Prostate gland (tissue), 2 donors: ENCODE results near the gene FAM78A. TPM values are rescaled to one million over a fixed set of nuclear protein-coding genes. Genes with fewer than 3 reads are reported as not detected.
"Not testable (repeated sequence)": the region's sequence is repeated elsewhere in the genome, so short reads cannot be mapped to it uniquely, and the experiment has no call there.

Experiments used
- DNase-seq: peaks from one replicate; pipeline ENCODE4 v3.0.0-alpha.2; 2019; ENCODE audit warnings: low spot score
- H3K27ac ChIP-seq, 2 donors: fragments of 200-600 bp; sonication (generic); 2 replicates each; pipeline ENCODE4 v1.5.1; 2017 to 2019
- H3K27me3 ChIP-seq: fragments of 200-600 bp; sonication (generic); replicated peaks from 2 replicates; pipeline ENCODE4 v1.5.1; 2019; ENCODE audit not compliant: insufficient read depth
- H3K36me3 ChIP-seq, 2 donors: fragments of 200-600 bp; sonication (generic); 1 replicate in 1 of 2; 2 replicates in 1 of 2; pipeline versions ENCODE4 v1.5.1 to v1.8.1; 2017 to 2019
- H3K4me1 ChIP-seq: fragments of 200-600 bp; sonication (generic); replicated peaks from 2 replicates; pipeline ENCODE4 v1.5.1; 2019
- H3K4me3 ChIP-seq, 2 donors: fragments of 200-600 bp; sonication (generic); 2 replicates each; pipeline ENCODE4 v1.5.1; 2017 to 2019
- H3K9me3 ChIP-seq: fragments of 200-600 bp; sonication (generic); 2 replicates; pipeline ENCODE4 v1.5.1; 2017
- POLR2A ChIP-seq: fragments of 450-650 bp; IDR thresholded peaks from one replicate; pipeline ENCODE4 v1.6.1; 2016; ENCODE audit warnings: antibody characterized with exemption, mild to moderate bottlenecking
- POLR2AphosphoS5 ChIP-seq: sonication (generic); formaldehyde crosslinking; IDR thresholded peaks from one replicate; pipeline ENCODE4 v1.6.1; 2017; ENCODE audit warnings: antibody characterized with exemption
- WGBS: methylation state at CpG from one replicate; pipeline ENCODE4 v1.1.5; 2018; 5-methylcytosine and 5-hydroxymethylcytosine counted together
- intact Hi-C: fragments of 100-400 bp; cut with DNase I; formaldehyde crosslinking; loops from one replicate; pipeline ENCODE4 v1.14.2; 2022
- total RNA-seq, 2 donors: library from RNA; depleted of rRNA; stranded (reverse); fragments of >200 nt; gene quantifications; one replicate each; pipeline ENCODE4 v1.1.0, GENCODE V29; 2016
- TF ChIP-seq, protein P1 (sequence below), 4 experiments: fragments of 200-600 bp in 2 of 4; fragments of 450-650 bp in 2 of 4; sonication (generic) in 2 of 4; IDR thresholded peaks; 1 replicate in 3 of 4; 2 replicates in 1 of 4; pipeline ENCODE4 v1.5.1; 2016 to 2019; ENCODE audit warnings: antibody characterized with exemption in 4 of 4, mild to moderate bottlenecking in 2 of 4, moderate library complexity in 2 of 4

The FAM78A gene
- total RNA-seq, 2 donors from 2014 or later: 0.73 to 16.4 TPM

GRCh38 chr9:131270171-131271015 is 5.9 kb downstream of the FAM78A start:
- H3K4me3 ChIP-seq: no peak overlapping the region
- TF ChIP-seq POLR2A (no peak), POLR2AphosphoS5 (no peak)
- TF ChIP-seq, protein P1, sequence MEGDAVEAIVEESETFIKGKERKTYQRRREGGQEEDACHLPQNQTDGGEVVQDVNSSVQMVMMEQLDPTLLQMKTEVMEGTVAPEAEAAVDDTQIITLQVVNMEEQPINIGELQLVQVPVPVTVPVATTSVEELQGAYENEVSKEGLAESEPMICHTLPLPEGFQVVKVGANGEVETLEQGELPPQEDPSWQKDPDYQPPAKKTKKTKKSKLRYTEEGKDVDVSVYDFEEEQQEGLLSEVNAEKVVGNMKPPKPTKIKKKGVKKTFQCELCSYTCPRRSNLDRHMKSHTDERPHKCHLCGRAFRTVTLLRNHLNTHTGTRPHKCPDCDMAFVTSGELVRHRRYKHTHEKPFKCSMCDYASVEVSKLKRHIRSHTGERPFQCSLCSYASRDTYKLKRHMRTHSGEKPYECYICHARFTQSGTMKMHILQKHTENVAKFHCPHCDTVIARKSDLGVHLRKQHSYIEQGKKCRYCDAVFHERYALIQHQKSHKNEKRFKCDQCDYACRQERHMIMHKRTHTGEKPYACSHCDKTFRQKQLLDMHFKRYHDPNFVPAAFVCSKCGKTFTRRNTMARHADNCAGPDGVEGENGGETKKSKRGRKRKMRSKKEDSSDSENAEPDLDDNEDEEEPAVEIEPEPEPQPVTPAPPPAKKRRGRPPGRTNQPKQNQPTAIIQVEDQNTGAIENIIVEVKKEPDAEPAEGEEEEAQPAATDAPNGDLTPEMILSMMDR (IDR thresholded peaks at IDR 0.05): no peak
- WGBS: 70% methylated on average over 18 of the region's 20 CpGs
- H3K27me3 ChIP-seq: no peaks in the 10 kb centered on the region
- intact Hi-C loops: no loop called here
- H3K4me1 ChIP-seq: no peaks in the 10 kb centered on the region
- no peaks in the 10 kb centered on the region for H3K36me3 ChIP-seq
- no peak for DNase-seq
- H3K27ac ChIP-seq: no peak overlapping the region
- H3K9me3 ChIP-seq: no peaks in the 10 kb centered on the region

DNA sequence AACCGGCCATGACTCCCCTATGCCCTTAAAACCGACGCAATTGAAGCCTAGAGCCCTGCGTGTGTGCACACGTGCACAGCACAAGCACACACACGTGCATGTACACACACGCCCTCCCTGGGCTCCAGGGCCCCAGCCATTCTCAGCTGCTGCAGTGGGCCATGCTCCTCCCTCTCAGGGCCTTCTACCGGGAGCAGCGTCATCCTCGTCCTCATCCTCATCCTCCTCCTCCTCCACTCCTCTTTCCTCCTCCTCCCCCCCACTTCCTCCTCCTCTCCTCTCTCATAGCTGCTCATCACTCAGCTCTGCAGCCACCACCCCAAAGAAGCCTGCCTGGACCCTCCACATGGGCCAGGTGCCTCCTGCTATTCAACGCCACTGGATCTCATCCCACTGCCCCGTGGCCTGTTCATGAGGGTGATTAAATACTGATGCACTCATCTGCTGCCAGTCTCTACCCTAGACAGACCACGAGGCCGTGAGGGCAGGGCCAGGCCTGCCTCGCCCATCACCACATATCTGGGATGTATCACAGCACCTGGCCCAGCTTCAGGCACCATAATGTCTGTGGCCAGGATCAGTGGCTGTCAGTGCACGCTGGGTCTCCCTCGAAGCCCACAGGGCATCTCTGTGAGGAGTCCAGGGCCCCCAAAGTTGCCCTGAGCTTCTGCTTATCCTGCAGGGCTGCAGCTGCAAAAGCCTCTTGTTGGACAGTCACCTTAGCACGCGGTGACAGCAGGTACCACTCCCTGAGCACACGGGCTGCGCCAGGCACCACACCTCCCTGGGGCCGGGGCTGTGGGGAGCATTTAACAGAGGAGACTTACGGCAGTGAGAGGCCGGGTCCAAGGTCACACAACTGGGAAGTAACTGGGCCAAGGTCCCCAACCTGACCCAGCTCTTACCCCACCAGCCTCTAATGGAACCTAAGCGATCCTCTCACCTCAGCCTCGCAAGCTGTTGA is 9.8 kb downstream of the FAM78A start:
- Histone ChIP-seq H3K27me3 (no peaks in the 10 kb centered on the region), H3K36me3 (no peaks in the 10 kb centered on the region), H3K9me3 (no peaks in the 10 kb centered on the region), H3K4me3 (no peak overlapping the region), H3K4me1 (no peaks in the 10 kb centered on the region), H3K27ac (no peak overlapping the region)
- 63% methylated on average over 26 of the region's 26 CpGs for WGBS
- no peak for DNase-seq
- TF ChIP-seq POLR2A: no peak
- TF ChIP-seq, protein P1 (IDR thresholded peaks at IDR 0.05): no peak
- no peak for TF ChIP-seq POLR2AphosphoS5
- intact Hi-C loops: no loop called here

DNA sequence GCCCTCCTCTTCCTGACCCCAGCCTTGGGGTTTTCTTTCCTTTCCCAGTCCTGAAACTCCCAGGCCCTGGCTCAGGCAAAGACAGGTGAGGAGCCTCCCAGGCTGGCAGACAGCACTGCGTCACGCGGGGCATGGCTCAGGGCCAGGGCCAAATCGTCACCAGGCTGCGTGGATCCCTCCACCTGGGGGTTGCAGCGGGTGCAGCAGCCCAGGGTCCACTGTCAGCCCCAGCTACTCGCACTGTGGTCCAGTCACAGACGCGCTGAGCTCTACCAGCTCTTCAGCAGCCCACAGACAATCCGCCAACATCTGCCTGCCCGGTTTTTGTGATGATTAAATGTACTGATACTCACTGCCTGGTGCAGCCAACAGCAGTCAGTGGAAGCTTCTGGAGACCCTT is 12.1 kb downstream of the FAM78A start:
- Histone ChIP-seq H3K4me3 (no peak overlapping the region), H3K36me3 (no peaks in the 10 kb centered on the region), H3K4me1 (no peaks in the 10 kb centered on the region), H3K27me3 (no peaks in the 10 kb centered on the region), H3K27ac (no peak overlapping the region), H3K9me3 (no peaks in the 10 kb centered on the region)
- TF ChIP-seq POLR2AphosphoS5: no peak
- no peak for TF ChIP-seq POLR2A
- TF ChIP-seq, protein P1 (IDR thresholded peaks at IDR 0.05): no peak
- DNase-seq: no peak
- intact Hi-C loops: no loop called here
- WGBS: 76% methylated on average over 11 of the region's 11 CpGs

DNA sequence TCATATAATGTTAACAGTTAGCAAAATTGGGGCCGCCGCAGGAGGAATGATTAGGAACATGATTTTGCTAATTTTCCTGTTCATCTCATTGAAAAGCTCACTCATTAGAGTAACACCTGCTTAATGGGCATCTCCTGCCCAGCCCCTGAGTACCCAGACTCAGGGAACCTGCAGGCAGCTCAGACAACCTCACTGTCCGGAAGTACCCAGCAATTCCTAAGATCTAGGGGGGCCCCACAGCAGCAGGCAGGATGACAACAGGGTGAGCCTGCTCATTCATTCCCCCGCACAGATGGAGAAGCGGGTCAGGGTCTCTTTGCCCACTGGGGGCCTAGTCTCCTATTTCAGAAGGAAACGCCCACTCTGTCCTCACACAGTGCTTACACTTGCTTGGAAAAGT is 12.6 kb downstream of the FAM78A start:
- Histone ChIP-seq H3K4me3 (no peak overlapping the region), H3K4me1 (no peaks in the 10 kb centered on the region), H3K9me3 (no peaks in the 10 kb centered on the region), H3K36me3 (no peaks in the 10 kb centered on the region), H3K27me3 (no peaks in the 10 kb centered on the region), H3K27ac (no peak overlapping the region)
- intact Hi-C loops: no loop called here
- WGBS: 94% methylated on average over 6 of the region's 6 CpGs
- TF ChIP-seq POLR2AphosphoS5: no peak
- TF ChIP-seq, protein P1 (IDR thresholded peaks at IDR 0.05): no peak
- no peak for TF ChIP-seq POLR2A
- DNase-seq: no peak

DNA sequence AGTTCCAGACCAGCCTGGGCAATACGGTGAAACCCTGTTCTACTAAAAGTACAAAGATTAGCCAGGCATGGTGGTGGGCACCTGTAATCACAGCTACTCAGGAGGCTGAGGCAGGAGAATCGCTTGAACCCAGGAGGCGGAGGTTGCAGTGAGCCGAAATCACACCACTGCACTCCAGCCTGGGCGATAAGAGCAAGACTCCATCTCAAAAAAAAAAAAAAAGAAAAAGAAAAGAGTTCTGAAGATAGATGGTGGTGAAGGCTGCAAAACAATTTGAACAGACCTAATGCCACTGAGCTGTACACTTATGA is 13.3 kb downstream of the FAM78A start:
- intact Hi-C loops, H3K36me3 ChIP-seq, H3K9me3 ChIP-seq, H3K27me3 ChIP-seq, DNase-seq, H3K4me1 ChIP-seq, H3K4me3 ChIP-seq, H3K27ac ChIP-seq: not testable (repeated sequence)
- 94% methylated on average over 5 of the region's 5 CpGs for WGBS
